Stimulated activated effector memory CD8-positive, alpha-beta T cell treated with anti-CD3 and anti-CD28 coated beads, Interleukin-12 subunit alpha, Interleukin-12 subunit beta, amount 100 ng/mL, for 72 hours (primary cell): ENCODE data around the gene KCNIP4.
"Not testable (repeated sequence)": the region's sequence is repeated elsewhere in the genome, so short reads cannot be mapped to it uniquely, and the experiment has no call there.

ENCODE experiments used
- ATAC-seq: fragments of 150-1000 bp; cut with Tn5 transposase; 2 replicates; pipeline ENCODE4 v1.10.0; 2021
- DNase-seq, 2 donors: peaks; one replicate each; pipeline ENCODE4 v3.0.0; 2021 to 2022; ENCODE audit warnings: low spot score in 2 of 2
- H3K27ac Mint-ChIP-seq: one replicate; pipeline ENCODE4 v1.8.0; 2022; ENCODE audit warnings: mild to moderate bottlenecking, mixed read lengths
- H3K36me3 Mint-ChIP-seq: one replicate; pipeline ENCODE4 v1.8.0; 2022; ENCODE audit warnings: mild to moderate bottlenecking, mixed read lengths
- H3K4me1 Mint-ChIP-seq: one replicate; pipeline ENCODE4 v1.8.0; 2022; ENCODE audit warnings: mixed read lengths
- H3K4me3 Mint-ChIP-seq: one replicate; pipeline ENCODE4 v1.8.0; 2022; ENCODE audit warnings: mild to moderate bottlenecking, mixed read lengths
- H3K9me3 Mint-ChIP-seq: one replicate; pipeline ENCODE4 v1.8.0; 2022; ENCODE audit warnings: mixed read lengths

Gene KCNIP4

DNA sequence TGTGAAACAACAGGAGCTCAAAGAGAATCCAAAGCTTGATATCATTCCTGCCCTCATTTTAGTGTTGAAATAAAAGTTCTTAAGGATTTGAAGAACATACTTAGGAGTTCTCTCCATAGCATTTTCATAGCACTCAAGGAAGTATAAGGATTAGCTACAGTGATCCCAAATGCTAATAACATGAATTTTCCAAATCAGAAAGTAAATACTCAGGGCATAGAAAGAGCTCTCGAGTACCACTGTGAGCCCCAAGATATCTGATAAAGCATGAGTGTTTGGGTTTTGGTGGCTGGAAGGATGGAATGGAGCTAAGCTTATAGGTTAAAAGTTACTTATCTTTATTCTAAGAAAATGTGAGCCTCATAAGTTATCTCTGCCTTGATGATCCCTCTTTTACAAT lies 584.9 kb downstream of the KCNIP4 start:
- DNase-seq (no peak), ATAC-seq (no peak)
- H3K4me3 Mint-ChIP-seq = no peak overlapping the region
- no peaks in the 10 kb centered on the region for H3K36me3 Mint-ChIP-seq
- no peaks in the 10 kb centered on the region for H3K4me1 Mint-ChIP-seq
- no peak overlapping the region for H3K27ac Mint-ChIP-seq
- peaks cover 6% of the 10 kb centered on the region for H3K9me3 Mint-ChIP-seq

GRCh38 chr4:21352354-21352753 lies 596.2 kb downstream of the KCNIP4 start:
- not testable (repeated sequence) for DNase-seq, H3K27ac Mint-ChIP-seq, H3K4me1 Mint-ChIP-seq, ATAC-seq, H3K4me3 Mint-ChIP-seq, H3K36me3 Mint-ChIP-seq
- peaks cover 20% of the 10 kb centered on the region for H3K9me3 Mint-ChIP-seq

DNA sequence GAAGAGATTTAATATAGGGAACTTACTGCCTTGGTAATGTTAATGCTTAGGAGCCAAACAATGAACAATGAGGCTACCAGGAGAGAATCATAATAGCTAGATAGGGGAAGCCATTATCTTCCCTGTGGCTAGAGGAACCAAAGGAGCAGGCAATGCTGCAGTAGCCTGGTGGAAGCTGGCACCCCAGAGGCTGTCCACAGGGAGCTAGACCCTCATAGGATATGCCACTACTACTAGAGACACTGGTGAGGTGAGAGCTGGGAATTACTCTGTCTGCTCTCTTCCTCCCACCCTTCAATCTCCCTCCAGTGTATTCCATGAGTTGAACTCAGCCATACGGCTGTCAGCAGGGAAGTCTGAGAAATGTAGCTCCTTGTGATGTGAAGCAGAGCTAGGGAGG lies 601.4 kb downstream of the KCNIP4 start:
- Mint-ChIP-seq H3K4me3 (no peak overlapping the region), H3K27ac (no peak overlapping the region), H3K9me3 (peaks cover 6% of the 10 kb centered on the region), H3K36me3 (no peaks in the 10 kb centered on the region), H3K4me1 (no peaks in the 10 kb centered on the region)
- DNase-seq (no peak), ATAC-seq (no peak)

GRCh38 chr4:21327976-21328700 lies 620.4 kb downstream of the KCNIP4 start:
- DNase-seq (no peak), ATAC-seq (no peak)
- Mint-ChIP-seq H3K27ac (no peak overlapping the region), H3K4me3 (no peak overlapping the region), H3K36me3 (no peaks in the 10 kb centered on the region), H3K9me3 (peaks cover 19% of the 10 kb centered on the region), H3K4me1 (no peaks in the 10 kb centered on the region)

GRCh38 chr4:21320034-21320433 lies 628.5 kb downstream of the KCNIP4 start:
- Mint-ChIP-seq H3K36me3 (no peaks in the 10 kb centered on the region), H3K4me3 (no peak overlapping the region), H3K9me3 (peaks cover 22% of the 10 kb centered on the region), H3K4me1 (no peaks in the 10 kb centered on the region), H3K27ac (no peak overlapping the region)
- DNase-seq (no peak), ATAC-seq (no peak)

GRCh38 chr4:21307709-21308108 lies 640.9 kb downstream of the KCNIP4 start:
- Mint-ChIP-seq H3K9me3 (peaks cover 3% of the 10 kb centered on the region), H3K36me3 (no peaks in the 10 kb centered on the region)

GRCh38 chr4:21304540-21304887 lies 644.1 kb downstream of the KCNIP4 start:
- Mint-ChIP-seq H3K4me3 (no peak overlapping the region), H3K9me3 (peaks cover 3% of the 10 kb centered on the region), H3K36me3 (no peaks in the 10 kb centered on the region), H3K27ac (no peak overlapping the region), H3K4me1 (no peaks in the 10 kb centered on the region)
- no peak for ATAC-seq
- DNase-seq = no peak

More at GRCh38 chr4:21307709-21308108, 640.9 kb downstream of the KCNIP4 start:
- Mint-ChIP-seq H3K4me1 (no peaks in the 10 kb centered on the region), H3K27ac (no peak overlapping the region), H3K4me3 (no peak overlapping the region)
- ATAC-seq (no peak), DNase-seq (no peak)

- peaks cover 11% of the 10 kb centered on the region for H3K4me1 Mint-ChIP-seq
Measured at GRCh38 chr4:21290562-21290961, 658.0 kb downstream of the KCNIP4 start.

DNA sequence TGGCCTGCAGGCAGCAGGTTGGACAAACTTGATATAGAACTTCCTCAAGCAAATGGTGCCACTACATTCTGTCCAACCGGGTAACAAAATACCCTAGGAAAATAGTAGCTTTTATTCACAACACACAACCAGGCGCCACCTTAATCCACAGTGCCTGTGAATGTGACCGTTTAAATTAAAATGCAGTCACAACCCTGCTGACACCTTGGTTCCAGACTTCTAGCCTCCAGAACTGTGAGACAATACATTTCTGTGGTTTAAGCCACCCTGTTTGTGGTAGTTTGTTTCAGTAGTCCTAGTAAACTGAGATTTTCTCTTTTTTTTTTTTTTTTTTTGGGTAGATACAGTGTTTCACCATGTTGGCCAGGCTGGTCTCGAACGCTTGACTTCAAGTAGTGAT lies 672.5 kb downstream of the KCNIP4 start:
- no peak for ATAC-seq

More at GRCh38 chr4:21290562-21290961, 658.0 kb downstream of the KCNIP4 start:
- Mint-ChIP-seq H3K4me3 (no peak overlapping the region), H3K9me3 (peaks cover 11% of the 10 kb centered on the region), H3K27ac (no peak overlapping the region), H3K36me3 (no peaks in the 10 kb centered on the region)
- ATAC-seq (peak; percentile 80), DNase-seq (no peak)

GRCh38 chr4:21271439-21272052 lies 677.0 kb downstream of the KCNIP4 start:
- DNase-seq (no peak), ATAC-seq (no peak)
- no peak overlapping the region for H3K4me3 Mint-ChIP-seq
- no peaks in the 10 kb centered on the region for H3K36me3 Mint-ChIP-seq
- H3K27ac Mint-ChIP-seq = no peak overlapping the region
- H3K9me3 Mint-ChIP-seq = no peaks in the 10 kb centered on the region
- no peaks in the 10 kb centered on the region for H3K4me1 Mint-ChIP-seq

More for the DNA sequence above, 672.5 kb downstream of the KCNIP4 start:
- Mint-ChIP-seq H3K4me3 (no peak overlapping the region), H3K4me1 (no peaks in the 10 kb centered on the region), H3K36me3 (no peaks in the 10 kb centered on the region), H3K27ac (no peak overlapping the region), H3K9me3 (peaks cover 9% of the 10 kb centered on the region)
- no peak for DNase-seq

- Mint-ChIP-seq H3K27ac (no peak overlapping the region), H3K9me3 (no peaks in the 10 kb centered on the region), H3K4me3 (no peak overlapping the region), H3K4me1 (no peaks in the 10 kb centered on the region), H3K36me3 (no peaks in the 10 kb centered on the region)
- no peak for ATAC-seq
- DNase-seq = no peak
Measured at GRCh38 chr4:21248331-21248730, 700.2 kb downstream of the KCNIP4 start.

- Mint-ChIP-seq H3K36me3 (no peaks in the 10 kb centered on the region), H3K4me3 (no peak overlapping the region), H3K4me1 (no peaks in the 10 kb centered on the region), H3K27ac (no peak overlapping the region), H3K9me3 (peaks cover 4% of the 10 kb centered on the region)
- no peak for DNase-seq
- no peak for ATAC-seq
Measured at GRCh38 chr4:21242163-21242562, 706.4 kb downstream of the KCNIP4 start.

GRCh38 chr4:21226637-21227538 lies 721.7 kb downstream of the KCNIP4 start:
- peaks cover 2% of the 10 kb centered on the region for H3K9me3 Mint-ChIP-seq
- DNase-seq (no peak), ATAC-seq (no peak)
- H3K4me3 Mint-ChIP-seq = no peak overlapping the region
- H3K27ac Mint-ChIP-seq = no peak overlapping the region
- H3K4me1 Mint-ChIP-seq = no peaks in the 10 kb centered on the region
- H3K36me3 Mint-ChIP-seq = no peaks in the 10 kb centered on the region

DNA sequence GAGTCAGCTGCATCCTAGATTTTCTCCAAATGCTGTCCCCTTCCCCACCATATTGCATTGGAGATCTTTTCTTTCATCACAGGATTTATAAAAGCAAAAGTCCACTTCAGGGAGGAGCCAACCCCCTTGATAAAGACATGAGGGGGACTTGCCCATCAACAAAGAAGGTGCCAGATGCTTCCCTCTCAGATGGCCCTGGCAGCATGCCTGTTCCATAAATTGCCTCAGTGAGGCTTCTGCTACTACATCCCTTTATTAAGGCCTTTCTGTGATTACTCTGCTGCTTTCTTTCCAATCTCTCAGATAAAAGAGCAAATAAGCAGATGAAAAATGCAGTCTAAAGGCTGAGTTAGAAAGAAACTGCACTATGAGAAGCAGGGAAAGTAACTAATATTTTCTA lies 736.7 kb downstream of the KCNIP4 start:
- H3K27ac Mint-ChIP-seq = no peak overlapping the region
- H3K4me1 Mint-ChIP-seq = no peaks in the 10 kb centered on the region
- ATAC-seq = no peak
- H3K36me3 Mint-ChIP-seq = no peaks in the 10 kb centered on the region
- DNase-seq = no peak
- no peak overlapping the region for H3K4me3 Mint-ChIP-seq
- H3K9me3 Mint-ChIP-seq = peaks cover 2% of the 10 kb centered on the region

GRCh38 chr4:21209860-21210259 lies 738.7 kb downstream of the KCNIP4 start:
- ATAC-seq (no peak), DNase-seq (no peak)
- H3K27ac Mint-ChIP-seq = no peak overlapping the region
- H3K9me3 Mint-ChIP-seq = peaks cover 2% of the 10 kb centered on the region
- H3K4me1 Mint-ChIP-seq = no peaks in the 10 kb centered on the region
- no peak overlapping the region for H3K4me3 Mint-ChIP-seq
- H3K36me3 Mint-ChIP-seq = no peaks in the 10 kb centered on the region
